Endothelial cell (in vitro differentiated cells): ENCODE measurements around the gene NTRK2. TPM values are rescaled to one million over a fixed set of nuclear protein-coding genes. Genes with fewer than 3 reads are reported as not detected.
"Not testable (repeated sequence)": the region's sequence is repeated elsewhere in the genome, so short reads cannot be mapped to it uniquely, and the experiment has no call there.

Experiments used
- DNase-seq: peaks from one replicate; pipeline ENCODE4 v3.0.0; 2021; ENCODE audit warnings: low spot score
- H3K27ac Mint-ChIP-seq: one replicate; pipeline ENCODE4 v1.8.0; 2021; ENCODE audit warnings: mixed read lengths, inconsistent platforms; ENCODE audit not compliant: unreplicated experiment
- H3K27me3 Mint-ChIP-seq: one replicate; pipeline ENCODE4 v1.8.0; 2021; ENCODE audit warnings: mild to moderate bottlenecking, moderate library complexity, mixed read lengths, inconsistent platforms; ENCODE audit not compliant: unreplicated experiment
- H3K36me3 Mint-ChIP-seq: one replicate; pipeline ENCODE4 v1.8.0; 2021; ENCODE audit warnings: mild to moderate bottlenecking, low read depth, mixed read lengths, inconsistent platforms; ENCODE audit not compliant: unreplicated experiment
- H3K4me1 Mint-ChIP-seq: one replicate; pipeline ENCODE4 v1.8.0; 2021; ENCODE audit warnings: mild to moderate bottlenecking, mixed read lengths, inconsistent platforms; ENCODE audit not compliant: unreplicated experiment
- H3K4me3 Mint-ChIP-seq: one replicate; pipeline ENCODE4 v1.8.0; 2021; ENCODE audit warnings: mild to moderate bottlenecking, mixed read lengths, inconsistent platforms; ENCODE audit not compliant: unreplicated experiment
- H3K9me3 Mint-ChIP-seq: one replicate; pipeline ENCODE4 v1.8.0; 2021; ENCODE audit warnings: mixed read lengths, inconsistent platforms; ENCODE audit not compliant: unreplicated experiment
- CTCF ChIP-seq: fragments of 200-600 bp; sonication (generic); IDR thresholded peaks from one replicate; pipeline ENCODE4 v1.5.0; 2021; ENCODE audit warnings: antibody characterized with exemption; ENCODE audit not compliant: unreplicated experiment
- total RNA-seq: library from RNA; stranded (reverse); fragmentation: NEBNext Ultra II Directional; extraction: Animal tissue kit (Norgen Biotek cat#: 25700); gene quantifications from one replicate; pipeline ENCODE4 v1.2.1, GENCODE V29; 2021; ENCODE audit not compliant: unreplicated experiment

NTRK2 gene
- total RNA-seq, 1 donor from 2014 or later = not detected

- Mint-ChIP-seq H3K27ac (no peak overlapping the region), H3K4me3 (no peak overlapping the region), H3K27me3 (no peaks in the 10 kb centered on the region), H3K36me3 (no peaks in the 10 kb centered on the region), H3K4me1 (no peaks in the 10 kb centered on the region), H3K9me3 (no peaks in the 10 kb centered on the region)
- no peak for DNase-seq
- no peak for TF ChIP-seq CTCF
These were observed 393.0 kb downstream of the NTRK2 start for GRCh38 chr9:85062385-85063022.

GRCh38 chr9:85064811-85065371 lies 395.4 kb downstream of the NTRK2 start:
- no peak for DNase-seq
- TF ChIP-seq CTCF = no peak
- Mint-ChIP-seq H3K36me3 (no peaks in the 10 kb centered on the region), H3K27me3 (no peaks in the 10 kb centered on the region), H3K4me3 (no peak overlapping the region), H3K4me1 (no peaks in the 10 kb centered on the region), H3K27ac (no peak overlapping the region), H3K9me3 (no peaks in the 10 kb centered on the region)

GRCh38 chr9:85067792-85068191 lies 398.3 kb downstream of the NTRK2 start:
- Mint-ChIP-seq H3K4me1 (no peaks in the 10 kb centered on the region), H3K36me3 (no peaks in the 10 kb centered on the region), H3K4me3 (no peak overlapping the region), H3K27ac (no peak overlapping the region), H3K9me3 (no peaks in the 10 kb centered on the region), H3K27me3 (no peaks in the 10 kb centered on the region)
- no peak for DNase-seq
- no peak for TF ChIP-seq CTCF

- DNase-seq, H3K4me1 Mint-ChIP-seq, H3K4me3 Mint-ChIP-seq, H3K27me3 Mint-ChIP-seq, H3K9me3 Mint-ChIP-seq, H3K36me3 Mint-ChIP-seq, H3K27ac Mint-ChIP-seq: not testable (repeated sequence)
These were observed 399.9 kb downstream of the NTRK2 start for GRCh38 chr9:85069421-85069820.
